ENCODE results near the gene NMT1.

GRCh38 chr17:45052052-45052772, 8.9 kb upstream of the NMT1 start:
- TF ChIP-seq CTCF (conservative IDR thresholded peaks at IDR 0.05; ENCODE audit: low read depth, low read length) (no peak), EZH2 (IDR thresholded peaks at IDR 0.05; ENCODE audit: low read length, unreplicated experiment) (no peak)

Measured in PC-3 (cell line).